ENCODE measurements around the gene PLA2G2C. TPM values are rescaled to one million over a fixed set of nuclear protein-coding genes. Genes with fewer than 3 reads are reported as not detected.

The PLA2G2C gene
- total and polyA plus RNA-seq, 2 of the 8 experiments (the other 6 are each of a cell fraction or from before 2014, with no cell fraction given): not detected

GRCh38 chr1:20178634-20179370 lies 7.5 kb downstream of the PLA2G2C start:
- H4K5ac ChIP-seq (ENCODE audit: insufficient read length, low read depth, low read length): no peak overlapping the region
- no peak overlapping the region for H3K4ac ChIP-seq (replicated peaks; ENCODE audit: insufficient read length, low read depth, low read length)
- no peak overlapping the region for H2AFZ ChIP-seq (ENCODE audit: low read length)
- peaks cover 0 to 7% (median 2%) of the 10 kb centered on the region in 4 experiments; a peak in 4 of 7 replicates for H3K27me3 ChIP-seq (replicated peaks in 1 of 4; ENCODE audit: control insufficient read depth in 3 of 4, extremely low read depth in 1 of 4, insufficient read depth in 3 of 4, low read length in 3 of 4)
- no peak overlapping the region for H4K91ac ChIP-seq (replicated peaks; ENCODE audit: insufficient read length, low read length)
- TF ChIP-seq BCL11A (IDR thresholded peaks at IDR 0.05; ENCODE audit: low read depth in 2 of 2, low read length in 2 of 2) (no peak), MAX (IDR thresholded peaks at IDR 0.05) (peak; percentile 27; the same call in 1 of the 2 replicates)
- no peak overlapping the region for H3K23ac ChIP-seq (ENCODE audit: insufficient read length)
- H2BK5ac ChIP-seq (ENCODE audit: low read depth, low read length): no peak overlapping the region
- no peak overlapping the region for H4K8ac ChIP-seq (ENCODE audit: extremely low read depth, insufficient read depth, low read length)
- ChIA-PET CTCF (ENCODE audit: partially characterized antibody) (interaction anchor here (0.7 to 8.3 kb wide), 16 partner anchors 9 to 383 kb away, joined by 3 to 90 read pairs (median 5); no protein-coding TSS in a partner anchor), POLR2A (ENCODE audit: partially characterized antibody) (interaction anchor here (0.6 kb wide), 1 partner anchor 118 kb away, joined by 3 read pairs; no protein-coding TSS in a partner anchor)
- no peak overlapping the region for H3K4me2 ChIP-seq (ENCODE audit: insufficient read depth in 1 of 2, low read depth in 2 of 2, low read length in 2 of 2)
- H3K4me3 ChIP-seq (ENCODE audit: extremely low read depth in 1 of 4, insufficient read depth in 2 of 4, low read depth in 3 of 4, low read length in 4 of 4): no peak overlapping the region
- no peak overlapping the region for H3K14ac ChIP-seq (ENCODE audit: insufficient read length)
- no peak overlapping the region for H3K18ac ChIP-seq (ENCODE audit: extremely low read depth, low read length)
- no peak overlapping the region for H3K56ac ChIP-seq (replicated peaks; ENCODE audit: insufficient read length, low read depth, low read length)
- H4K20me1 ChIP-seq (replicated peaks in 1 of 2; ENCODE audit: control insufficient read depth in 1 of 2, insufficient read depth in 2 of 2, low read length in 2 of 2): no peaks in the 10 kb centered on the region
- 79% methylated on average over 13 of the region's 13 CpGs; no CpG with 5 or more reads in 1 of the 2 experiments for WGBS, 2 experiments (ENCODE audit: extremely low coverage in 1 of 2, insufficient coverage in 1 of 2, insufficient read length in 1 of 2, insufficient replicate concordance in 2 of 2, low coverage in 1 of 2, low lambda C conversion rate in 2 of 2, missing lambda C conversion rate in 1 of 2)
- H3K79me1 ChIP-seq (ENCODE audit: low read depth, low read length): 0 out of 2 replicates have a peak, but pooled peaks cover 3% of the 10 kb centered on the region
- no peak overlapping the region for H2BK120ac ChIP-seq (replicated peaks; ENCODE audit: low read depth, low read length)
- H3K9me3 ChIP-seq (ENCODE audit: insufficient read depth in 2 of 2, low read depth in 1 of 2, low read length in 1 of 2): peaks cover 0 to 4% of the 10 kb centered on the region in 2 experiments; a peak in 1 of 4 replicates
- H2BK20ac ChIP-seq (ENCODE audit: low read length): no peak overlapping the region
- no peaks in the 10 kb centered on the region; a peak in 1 of 4 replicates for H3K79me2 ChIP-seq (ENCODE audit: control insufficient read depth in 1 of 2, insufficient read depth in 2 of 2, low read length in 2 of 2)
- H3K9ac ChIP-seq (replicated peaks in 1 of 4; ENCODE audit: extremely low read depth in 1 of 4, low read depth in 3 of 4, low read length in 3 of 4): no peak overlapping the region; a peak in 1 of 7 replicates
- DNase-seq (ENCODE audit: low read depth in 1 of 2, low spot score in 2 of 2) (no peak), FAIRE-seq (no peak)
- H2BK15ac ChIP-seq (ENCODE audit: low read length): no peak overlapping the region
- H2BK12ac ChIP-seq (ENCODE audit: low read depth, low read length): no peak overlapping the region
- H2AK5ac ChIP-seq (ENCODE audit: low read depth, low read length): 0 out of 2 replicates have a peak overlapping the region, but pooled peaks have one; percentile 0
- H3K27ac ChIP-seq (ENCODE audit: low read depth, low read length): no peak overlapping the region
- H3K36me3 ChIP-seq (ENCODE audit: control insufficient read depth in 2 of 4, insufficient read depth in 4 of 4, low read length in 3 of 4): no peaks in the 10 kb centered on the region
- H3K4me1 ChIP-seq (replicated peaks in 1 of 4; ENCODE audit: control insufficient read depth in 3 of 4, insufficient read depth in 4 of 4, low read length in 3 of 4): no peaks in the 10 kb centered on the region; a peak in 1 of 7 replicates
- no peaks in the 10 kb centered on the region for H3K23me2 ChIP-seq (ENCODE audit: low read depth, low read length)

Measured in H1 (cell line).